Dedifferentiated amniotic fluid mesenchymal stem cell (primary cell): ENCODE data around the gene LINC00237.

Experiments used
- DNase-seq: peaks from one replicate; pipeline ENCODE4 v3.0.0-alpha.2; 2016; ENCODE audit errors: extremely low spot score

Gene LINC00237

DNA sequence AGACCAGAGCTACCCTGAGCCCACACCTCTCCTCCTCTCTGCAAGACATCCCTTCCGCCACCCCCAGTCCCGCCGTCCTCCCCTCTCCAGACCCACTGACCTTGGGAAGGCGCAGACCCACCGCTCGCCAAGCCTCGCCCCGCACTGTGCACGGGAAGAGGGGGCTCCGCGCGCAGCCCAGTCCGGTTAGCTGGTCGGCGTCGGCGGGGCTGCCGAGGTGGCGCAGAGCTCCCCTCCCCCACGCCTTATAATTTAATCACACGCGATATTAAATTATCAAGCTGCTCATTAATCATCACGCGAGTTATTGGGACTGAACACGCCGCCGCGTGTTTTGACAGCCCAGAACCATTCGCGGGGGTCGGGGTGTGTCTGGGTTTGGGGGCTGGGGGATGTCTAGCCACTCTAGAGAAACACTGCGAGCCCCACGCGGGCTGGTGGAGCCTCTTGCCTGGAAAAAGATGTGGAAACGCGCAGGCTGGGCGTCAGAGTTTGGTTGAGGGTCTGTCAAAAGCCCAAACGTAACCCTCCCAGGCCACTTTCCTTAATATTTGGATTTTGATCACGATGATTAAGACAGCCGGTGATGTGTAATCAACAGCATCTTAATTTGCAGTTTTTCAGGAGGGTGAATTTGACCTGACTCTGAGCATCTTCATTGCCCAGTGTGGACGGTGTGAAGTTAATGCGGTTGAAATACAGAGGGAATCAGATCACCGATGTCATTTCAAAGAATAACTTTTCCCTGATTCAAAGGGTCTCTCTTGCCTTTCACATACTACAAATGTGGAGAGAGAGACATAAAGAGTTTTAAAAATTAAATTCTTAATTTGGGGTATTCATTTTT lies at the start of gene LINC00237:
LINC00237 (minus strand) TSS at position 188 of the 847 bp plus-strand sequence.
- DNase-seq, result no peak

DNA sequence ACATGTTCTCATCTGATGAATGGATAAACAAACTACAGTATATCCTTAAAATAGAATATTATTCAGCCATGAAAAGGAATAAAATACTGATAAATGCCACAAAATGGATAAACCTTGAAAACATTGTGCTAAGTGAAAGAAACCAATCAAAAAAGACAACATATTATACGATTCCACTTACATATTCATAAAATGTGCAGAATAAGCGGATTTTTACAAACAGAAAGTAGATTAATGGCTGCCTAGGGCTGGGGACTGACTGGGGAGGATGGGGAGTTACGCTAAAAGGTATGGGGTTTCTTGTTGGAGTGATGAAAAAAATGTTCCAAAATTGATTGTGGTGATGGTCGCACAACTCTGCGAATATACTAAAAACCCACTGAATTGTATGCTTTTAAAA lies 49.1 kb upstream of the LINC00237 start:
- no peak for DNase-seq

DNA sequence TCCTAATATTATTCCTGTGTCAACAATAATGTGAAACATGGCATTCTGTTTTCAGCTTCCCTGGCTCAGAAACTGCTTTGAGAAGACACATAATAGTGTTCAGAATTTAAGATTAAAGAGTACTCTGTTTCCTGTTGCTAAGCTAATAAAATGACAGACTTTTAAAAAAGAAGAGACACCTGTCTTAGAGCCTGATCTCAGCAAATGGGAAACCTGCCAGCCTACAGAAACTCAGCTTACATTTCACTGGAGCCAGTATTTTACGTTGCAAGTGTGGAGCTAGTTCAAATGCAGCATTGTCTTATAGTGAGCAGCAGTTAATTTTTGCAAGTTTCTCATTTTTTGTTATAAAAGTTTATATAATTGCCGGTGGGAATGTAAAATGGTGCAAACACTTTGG lies 48.5 kb upstream of the LINC00237 start:
- no peak for DNase-seq

DNA sequence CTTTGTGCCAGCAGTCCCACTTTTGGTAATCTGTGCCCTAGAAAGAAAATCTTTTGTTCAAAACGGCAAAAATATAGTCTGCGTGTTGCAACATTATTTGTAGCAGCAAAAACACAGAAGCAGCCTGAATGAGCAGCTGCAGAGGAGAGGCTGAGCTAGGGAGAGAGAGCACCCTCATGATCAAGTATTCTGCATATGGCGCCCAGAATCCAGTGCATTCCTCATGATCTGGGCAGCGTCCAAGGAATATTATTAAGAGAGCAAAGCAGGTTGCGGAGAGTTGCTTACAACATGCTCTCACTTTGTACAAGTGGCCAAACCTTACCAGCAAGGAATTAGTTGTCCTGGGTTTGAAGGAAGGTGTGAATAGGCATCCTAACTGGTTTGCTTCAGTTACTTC lies 45.6 kb upstream of the LINC00237 start:
- no peak for DNase-seq

DNA sequence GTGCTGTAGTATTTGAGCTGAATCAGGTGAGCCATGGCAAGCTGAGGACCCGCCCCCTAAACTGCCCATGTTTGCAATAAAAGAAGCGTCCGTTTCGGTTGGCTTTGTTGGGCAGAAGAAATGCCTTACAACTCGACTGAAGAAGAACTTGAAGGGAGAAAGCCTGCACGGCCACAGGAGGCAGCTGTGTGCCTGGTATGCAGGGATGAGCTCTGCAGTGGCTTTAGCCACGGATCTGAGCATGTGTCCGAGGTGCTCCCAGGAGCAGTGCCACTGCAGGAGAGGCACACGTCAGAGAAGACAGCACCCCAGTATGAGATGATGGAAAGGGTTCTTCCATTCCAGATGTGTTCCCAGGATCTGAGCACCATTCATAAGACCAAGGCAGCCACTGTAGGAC lies 43.2 kb upstream of the LINC00237 start:
- no peak for DNase-seq

DNA sequence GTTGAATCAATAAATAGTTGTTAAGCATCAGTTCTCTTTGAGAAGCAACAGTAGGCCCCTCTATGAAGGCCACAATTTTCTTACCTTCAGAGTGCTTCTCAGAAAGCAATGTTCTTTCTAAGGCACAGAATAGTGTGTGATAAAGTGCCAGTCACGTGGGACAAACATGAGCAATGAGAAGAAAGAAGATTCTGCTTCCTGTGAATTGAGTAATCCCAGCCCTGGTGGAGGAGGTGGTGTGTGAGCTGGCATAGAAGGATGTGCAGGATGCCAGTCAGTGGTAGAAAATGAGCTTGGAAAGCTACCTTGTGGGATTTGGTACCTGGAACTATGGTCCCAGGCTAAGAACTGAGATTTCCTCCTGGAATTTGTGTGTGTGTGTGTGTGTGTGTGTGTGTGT lies 41.4 kb upstream of the LINC00237 start:
- no peak for DNase-seq

DNA sequence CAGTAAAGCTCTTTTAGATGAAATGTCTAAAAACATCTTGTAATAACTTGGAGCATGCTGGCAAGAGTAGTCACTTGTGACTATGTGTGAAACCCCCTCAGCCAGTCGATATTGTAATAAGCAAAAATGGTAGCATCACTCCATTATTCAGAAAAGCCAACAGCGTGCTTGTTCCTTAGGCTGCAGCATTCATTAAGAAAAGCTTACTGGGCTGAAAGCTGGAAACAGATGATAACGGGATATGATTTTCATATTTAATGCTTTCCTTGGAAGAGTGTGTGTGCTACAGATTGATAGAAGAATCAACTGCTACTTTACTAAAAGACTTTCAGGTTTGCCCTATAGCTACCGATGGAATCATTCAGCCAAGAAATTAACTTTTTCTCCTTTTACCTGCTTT lies 40.1 kb upstream of the LINC00237 start:
- no peak for DNase-seq

DNA sequence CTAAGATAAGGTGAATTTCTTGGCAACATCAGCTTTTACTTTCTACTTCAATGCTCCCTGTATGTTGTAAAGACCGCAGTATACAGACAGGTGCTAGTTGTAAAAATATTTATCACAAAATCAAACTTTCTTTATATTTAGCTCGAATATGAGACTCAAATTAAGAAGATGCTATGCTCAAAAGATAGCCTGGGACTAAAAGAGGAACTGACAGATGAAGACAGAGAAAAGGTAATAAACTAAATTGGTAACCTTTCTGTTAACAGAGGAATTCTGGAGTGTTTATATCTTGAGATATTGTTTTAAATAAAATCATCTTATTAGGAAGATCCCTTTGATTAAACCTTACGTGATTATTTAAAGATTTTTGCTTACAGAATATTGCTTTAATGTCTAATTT lies 39.3 kb upstream of the LINC00237 start:
- DNase-seq, result no peak

DNA sequence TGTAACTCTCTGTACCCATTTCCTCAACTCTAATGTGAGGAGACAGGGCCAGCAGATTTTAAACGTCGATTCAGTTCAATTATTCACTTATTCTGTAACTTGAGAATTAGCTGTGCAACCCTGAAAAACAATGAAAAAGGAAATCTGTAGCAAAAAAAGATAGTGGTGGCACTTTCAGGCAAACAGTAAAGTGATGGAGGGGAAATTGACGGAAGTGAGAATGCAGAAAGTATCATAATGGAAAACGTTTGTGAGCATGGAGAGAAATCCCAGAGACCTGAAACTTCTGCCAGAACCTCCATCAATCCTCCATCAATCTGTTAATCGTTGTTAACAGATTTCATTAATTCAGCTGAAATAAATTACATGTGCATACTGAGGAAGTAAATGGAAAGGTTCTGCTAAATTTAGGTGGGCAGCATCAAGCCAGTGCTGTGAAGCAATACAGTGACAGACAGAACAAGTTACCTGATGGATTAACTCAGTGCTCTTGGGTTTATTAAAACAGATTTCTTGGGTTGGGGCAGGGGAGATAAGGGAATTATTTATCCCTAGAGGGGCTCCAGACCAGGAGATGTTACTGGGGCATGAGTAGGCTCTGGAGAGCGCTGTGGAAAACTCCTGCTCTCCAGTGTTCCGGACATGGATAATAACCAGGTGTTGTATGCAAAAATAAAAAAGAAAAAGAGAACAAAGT lies 37.2 kb upstream of the LINC00237 start:
- no peak for DNase-seq

DNA sequence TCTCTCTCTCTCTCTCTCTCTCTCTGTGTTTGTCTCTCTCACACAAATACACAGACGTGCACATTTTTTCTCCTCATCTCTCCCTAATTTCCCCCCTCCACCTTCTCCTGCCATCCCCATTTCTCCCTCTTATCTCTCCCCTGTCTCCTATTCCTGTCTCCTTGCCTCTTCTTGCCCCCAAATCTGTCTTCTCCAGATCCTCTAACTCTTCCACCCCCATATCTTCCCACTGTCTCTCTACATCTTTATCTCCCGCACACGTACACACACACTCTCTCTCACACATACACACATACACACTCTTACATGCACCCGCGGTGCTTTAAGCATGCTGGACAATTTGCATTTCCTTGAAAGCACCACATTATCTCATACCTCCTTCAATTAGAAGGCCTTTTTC lies 35.7 kb upstream of the LINC00237 start:
- DNase-seq, result no peak

DNA sequence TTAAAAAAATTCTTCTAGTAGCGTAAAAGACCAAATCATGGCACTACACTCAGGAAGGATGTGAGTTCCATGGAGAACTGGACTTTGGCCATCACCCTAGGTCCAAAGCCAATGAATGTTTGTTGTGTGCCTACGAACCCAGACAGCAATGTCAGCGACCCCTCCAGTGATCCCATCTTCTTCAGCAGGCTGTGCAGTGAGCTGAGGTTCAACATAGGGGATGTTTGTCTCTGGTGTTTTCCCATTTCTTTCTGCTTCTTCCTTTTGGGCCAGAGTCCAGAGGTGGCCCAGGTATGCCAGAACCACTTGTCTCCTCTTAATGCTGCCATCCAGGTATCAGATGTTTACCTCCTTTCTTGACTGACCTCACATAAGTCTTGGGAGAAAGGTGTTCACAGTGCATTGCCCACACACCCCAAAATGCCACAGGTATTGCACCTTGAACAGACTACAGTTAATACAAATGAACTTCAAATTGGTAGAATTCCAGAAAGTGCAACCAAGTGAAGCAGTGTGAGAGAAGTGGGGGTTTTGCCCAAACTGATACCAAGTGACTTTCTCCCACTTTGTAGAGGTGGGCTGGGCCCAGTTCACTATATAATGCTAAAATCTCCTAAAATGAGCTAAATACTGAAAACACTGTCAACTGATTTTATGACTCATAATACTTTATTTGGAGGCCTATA lies 33.9 kb upstream of the LINC00237 start:
- DNase-seq, result no peak

DNA sequence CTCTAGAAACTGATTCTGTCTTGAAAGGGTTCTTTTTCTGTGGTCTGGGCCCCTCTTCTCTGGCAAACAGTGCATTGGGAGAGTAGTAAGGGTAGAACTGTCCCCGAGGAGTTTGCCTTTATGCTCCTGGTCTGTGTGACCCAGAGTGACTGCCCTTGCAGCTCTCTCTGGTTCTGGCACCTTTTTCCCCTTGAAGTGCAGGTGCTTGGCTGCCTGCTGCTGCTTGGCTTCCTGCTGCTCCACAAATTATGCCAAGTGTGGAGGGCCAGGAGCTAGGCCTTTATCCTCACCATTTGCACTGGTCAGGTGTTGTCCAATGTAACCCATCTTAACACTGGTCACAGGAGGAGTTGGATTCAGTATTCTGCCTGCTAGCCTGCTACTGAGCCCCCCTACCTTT lies 30.9 kb upstream of the LINC00237 start:
- no peak for DNase-seq

DNA sequence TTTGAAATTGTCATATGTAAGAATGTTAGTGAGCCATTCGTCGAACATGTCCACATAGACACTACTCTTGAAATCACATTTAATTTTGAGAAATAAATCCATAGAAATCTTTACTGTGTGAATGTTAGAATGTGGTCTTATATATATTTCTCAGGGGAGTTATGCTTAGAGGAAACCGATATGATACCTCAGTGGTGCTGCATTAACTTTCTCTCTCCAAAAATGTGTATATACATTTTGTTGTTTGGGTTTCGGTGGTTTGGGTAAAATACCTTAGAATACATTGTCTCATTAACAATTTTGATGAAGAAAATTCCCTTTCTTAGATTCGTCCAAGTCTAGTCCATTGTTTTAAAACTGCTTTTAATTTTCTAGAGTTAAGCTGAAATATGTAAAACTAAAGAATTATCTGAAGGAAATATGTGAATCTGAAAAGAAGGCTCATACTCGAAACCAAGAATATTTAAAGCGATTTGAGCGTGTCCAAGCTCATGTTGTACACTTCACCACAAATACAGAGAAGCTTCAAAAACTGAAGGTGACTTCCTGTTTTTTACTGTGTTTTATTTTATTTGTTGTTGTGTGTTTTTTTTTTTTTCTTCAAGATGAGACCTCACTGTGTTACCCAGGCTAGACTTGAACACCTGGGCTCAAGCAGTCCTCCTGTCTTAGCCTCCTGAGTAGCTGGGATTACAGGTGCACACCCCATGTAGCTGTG lies 30.0 kb upstream of the LINC00237 start:
- no peak for DNase-seq

DNA sequence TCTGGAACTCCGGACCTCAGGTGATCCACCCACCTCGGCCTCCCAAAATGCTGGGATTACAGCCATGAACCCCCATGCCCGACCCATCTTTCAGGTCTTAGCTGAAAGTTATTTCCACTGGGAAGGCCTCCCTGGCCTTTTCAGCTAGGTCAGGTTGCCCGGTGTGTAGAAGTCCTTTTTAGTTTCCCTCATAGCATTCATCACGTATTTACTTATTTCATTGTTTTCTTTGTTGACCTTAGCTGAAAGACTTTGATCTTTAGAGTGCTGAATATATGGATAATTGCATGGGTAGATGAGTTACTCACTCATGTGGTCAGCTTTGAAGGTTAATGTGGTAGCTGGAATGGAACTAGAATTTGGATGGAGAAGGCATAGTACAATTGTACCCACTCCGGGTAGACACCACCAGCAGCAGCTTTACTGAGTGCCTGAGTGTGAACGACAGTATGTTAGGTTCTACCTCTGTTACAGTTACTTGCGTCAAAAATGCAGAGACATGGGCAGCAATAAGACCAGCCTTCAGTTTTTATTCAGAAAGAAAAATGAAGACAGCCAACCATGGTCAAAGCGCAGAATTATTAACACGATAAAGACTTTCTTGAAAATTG lies 28.8 kb upstream of the LINC00237 start:
- DNase-seq, result no peak

DNA sequence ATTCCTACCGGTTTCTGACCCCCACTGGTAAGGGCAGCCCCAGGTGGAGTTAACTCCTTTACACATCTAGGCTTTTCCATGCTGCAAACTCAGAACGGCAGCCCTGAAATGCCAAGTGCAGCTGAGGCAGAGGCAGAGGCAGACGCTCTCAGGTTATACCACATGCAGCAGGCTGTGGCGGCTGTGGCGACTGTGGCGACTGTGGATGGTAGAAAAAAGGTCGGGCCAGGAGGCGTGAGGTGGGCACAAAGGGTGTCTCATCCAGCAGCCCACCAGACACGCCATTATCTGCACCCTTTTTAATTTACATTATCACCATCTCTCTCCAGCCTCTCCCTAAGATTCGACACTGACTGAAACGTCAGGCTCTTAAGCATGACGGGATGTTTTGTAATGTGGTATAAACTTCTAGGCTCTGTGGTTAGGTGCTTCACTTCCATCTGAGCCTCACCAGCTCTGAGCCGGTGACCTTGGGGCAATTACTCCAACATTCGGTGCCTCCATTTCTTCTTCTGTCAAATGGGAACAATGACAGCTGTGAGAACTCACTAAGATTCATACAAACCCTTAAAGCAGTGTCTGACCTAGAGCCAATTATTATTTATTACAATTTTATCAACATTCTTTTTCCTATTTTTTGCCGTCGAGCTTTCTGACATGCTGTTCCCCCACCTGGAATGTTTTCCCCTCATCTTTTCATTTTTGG lies 27.9 kb upstream of the LINC00237 start:
- no peak for DNase-seq

DNA sequence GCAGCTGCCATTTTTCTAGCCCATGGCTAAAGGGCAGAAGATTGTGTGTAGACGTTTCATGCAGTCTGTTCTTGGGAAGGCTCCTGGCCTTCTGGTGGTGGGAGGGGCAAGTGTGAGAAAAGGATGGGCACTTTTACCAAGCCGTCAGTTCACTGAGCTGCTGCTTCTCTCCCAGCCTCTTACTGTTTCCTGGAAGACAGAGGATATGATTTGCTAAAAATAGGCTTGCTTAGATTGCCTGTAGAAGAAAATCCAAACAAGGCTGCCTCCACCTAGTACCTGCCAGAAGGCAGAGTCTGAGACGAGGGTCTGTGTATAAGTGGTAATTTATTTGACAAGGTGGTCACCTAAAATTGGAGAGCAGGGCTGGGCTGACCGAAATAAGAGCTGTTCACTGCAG lies 27.2 kb upstream of the LINC00237 start:
- DNase-seq, result no peak

DNA sequence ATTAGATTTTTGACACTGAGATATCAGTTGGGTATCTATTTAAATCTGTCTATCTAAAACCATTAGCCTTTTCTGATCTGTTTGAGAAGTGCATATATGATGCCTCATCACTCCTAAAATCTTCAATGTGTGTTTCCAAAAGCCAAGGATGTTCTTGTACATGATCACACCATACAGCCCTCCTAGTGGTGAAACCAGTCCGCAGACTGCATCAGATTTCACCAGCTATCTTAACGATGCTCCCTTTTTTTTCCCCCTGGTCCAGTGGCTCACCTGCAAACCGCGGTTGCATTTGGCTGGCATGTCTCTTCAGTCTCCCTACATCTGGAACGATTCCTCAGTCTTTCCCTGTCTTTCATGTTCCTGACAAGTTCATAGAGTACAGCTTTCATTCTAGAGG lies 23.7 kb upstream of the LINC00237 start:
- no peak for DNase-seq

DNA sequence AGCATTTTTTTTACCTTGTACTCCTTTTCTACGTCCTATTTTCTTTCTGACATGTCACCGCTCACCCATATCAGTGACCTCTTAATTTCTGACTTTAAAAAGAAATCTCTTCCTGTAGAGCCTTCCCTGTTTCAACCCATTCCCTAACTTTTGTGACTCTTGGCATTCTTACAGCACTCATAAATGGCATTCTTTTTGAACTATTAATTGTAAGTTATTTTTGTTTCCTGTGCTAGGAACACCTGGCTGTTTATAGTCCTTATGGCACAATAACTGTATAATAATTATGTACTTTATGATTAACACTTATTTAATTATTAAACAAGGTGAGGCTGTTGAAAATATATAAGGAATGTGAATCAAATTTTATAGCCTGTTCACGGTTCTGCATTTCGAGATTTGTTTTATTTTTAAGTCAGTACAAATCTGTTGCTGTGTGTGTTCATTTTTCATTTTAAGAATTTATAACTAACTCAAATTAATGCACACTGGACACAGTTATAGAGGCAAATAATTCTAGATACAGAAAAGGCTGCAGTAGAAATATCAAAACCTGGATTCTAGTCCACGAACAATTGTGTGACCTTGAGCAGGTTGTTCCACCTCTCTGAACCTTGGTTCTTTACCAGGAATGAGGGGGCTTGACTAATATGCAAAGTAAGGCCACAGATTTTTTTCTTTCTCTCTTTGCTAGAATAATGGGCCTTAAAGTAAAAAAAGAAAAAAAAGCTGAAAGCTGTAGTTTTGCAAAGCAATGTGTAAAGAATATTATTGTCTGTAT lies 21.2 kb upstream of the LINC00237 start:
- no peak for DNase-seq

DNA sequence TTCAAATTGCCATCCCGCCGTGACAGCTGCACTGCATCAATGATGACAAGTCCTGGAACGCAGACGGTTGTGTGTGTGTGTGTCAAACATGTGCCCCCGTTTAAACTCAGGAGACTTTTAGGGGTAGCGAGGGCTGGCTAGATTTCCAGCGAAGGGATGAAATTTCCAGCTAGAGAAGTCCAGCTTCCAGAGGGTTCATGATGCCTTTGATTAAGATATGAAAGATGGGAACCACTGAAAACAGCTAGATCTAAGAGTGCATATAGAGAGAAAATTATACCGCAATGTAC lies 20.4 kb upstream of the LINC00237 start:
- DNase-seq, result no peak

DNA sequence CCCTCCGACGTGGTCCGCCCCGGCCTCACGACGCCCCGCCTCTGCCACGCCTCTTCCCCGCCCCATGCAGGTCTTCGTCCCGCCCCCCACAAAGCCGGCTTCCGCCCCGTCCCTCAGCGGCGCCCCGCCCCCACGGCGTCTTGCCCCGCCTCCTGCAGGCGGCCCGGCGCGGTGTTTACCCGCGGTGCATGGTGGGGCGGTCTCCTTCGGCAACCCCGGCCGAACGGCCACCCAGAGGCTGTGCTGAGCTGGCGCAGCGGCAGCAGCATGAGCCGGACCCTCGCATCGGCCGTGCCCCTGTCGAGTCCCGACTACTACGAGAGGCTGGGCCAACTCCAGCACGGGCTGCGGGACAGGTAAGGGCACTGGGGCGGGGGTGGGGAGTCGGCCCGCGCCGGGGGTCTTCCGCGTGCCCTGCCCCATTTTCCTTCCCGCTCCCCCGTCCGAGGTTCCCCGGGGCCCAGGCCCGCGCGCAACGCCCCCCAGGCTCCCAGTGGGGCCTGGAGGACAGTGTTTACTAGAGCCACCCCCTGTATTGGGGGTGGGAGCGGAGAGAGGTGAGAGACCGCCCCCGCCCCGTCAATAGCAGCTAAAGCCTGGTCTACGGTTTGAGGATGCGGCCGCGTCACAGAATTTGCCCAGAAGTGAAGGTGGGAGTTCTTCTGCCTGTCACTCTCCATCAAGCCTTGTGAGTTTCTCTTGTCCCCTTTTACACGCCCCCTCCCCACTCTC lies 19.9 kb upstream of the LINC00237 start, which contains the start of gene KIZ:
KIZ (plus strand) TSS at position 234 of the 732 bp plus-strand sequence; CDS start at position 268, 34 bp downstream.
- DNase-seq, result peak; percentile 91
